Activated CD4-positive, alpha-beta T cell treated with anti-CD3 and anti-CD28 coated beads for 48 hours (primary cell): ENCODE results near the gene CARNS1.
A peak's percentile ranks its signal among the peaks of the same experiment; 100 is the strongest.
"Not testable (repeated sequence)": the region's sequence is repeated elsewhere in the genome, so short reads cannot be mapped to it uniquely, and the experiment has no call there.

Experiments used
- DNase-seq: peaks from one replicate; pipeline ENCODE4 v3.0.0-alpha.2; 2020

The CARNS1 gene

DNA sequence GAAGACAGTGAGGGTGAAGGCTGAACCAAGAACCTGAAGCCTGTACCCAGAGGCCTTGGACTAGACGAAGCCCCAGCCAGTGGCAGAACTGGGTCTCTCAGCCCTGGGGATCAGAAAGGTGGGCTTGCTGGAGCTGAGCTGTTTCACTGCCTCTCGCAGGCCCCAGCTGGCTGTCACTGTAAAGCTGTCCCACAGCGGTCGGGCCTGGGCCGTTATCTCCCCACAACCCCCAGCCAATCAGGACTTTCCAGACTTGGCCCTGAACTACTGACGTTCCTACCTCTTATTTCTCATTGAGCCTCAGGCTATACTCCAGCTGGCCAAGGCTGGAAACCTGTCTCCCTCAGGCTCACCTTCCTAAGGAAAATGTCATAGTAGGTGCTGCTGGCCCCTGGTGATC is 17.9 kb upstream of the CARNS1 start:
- DNase-seq: no peak

DNA sequence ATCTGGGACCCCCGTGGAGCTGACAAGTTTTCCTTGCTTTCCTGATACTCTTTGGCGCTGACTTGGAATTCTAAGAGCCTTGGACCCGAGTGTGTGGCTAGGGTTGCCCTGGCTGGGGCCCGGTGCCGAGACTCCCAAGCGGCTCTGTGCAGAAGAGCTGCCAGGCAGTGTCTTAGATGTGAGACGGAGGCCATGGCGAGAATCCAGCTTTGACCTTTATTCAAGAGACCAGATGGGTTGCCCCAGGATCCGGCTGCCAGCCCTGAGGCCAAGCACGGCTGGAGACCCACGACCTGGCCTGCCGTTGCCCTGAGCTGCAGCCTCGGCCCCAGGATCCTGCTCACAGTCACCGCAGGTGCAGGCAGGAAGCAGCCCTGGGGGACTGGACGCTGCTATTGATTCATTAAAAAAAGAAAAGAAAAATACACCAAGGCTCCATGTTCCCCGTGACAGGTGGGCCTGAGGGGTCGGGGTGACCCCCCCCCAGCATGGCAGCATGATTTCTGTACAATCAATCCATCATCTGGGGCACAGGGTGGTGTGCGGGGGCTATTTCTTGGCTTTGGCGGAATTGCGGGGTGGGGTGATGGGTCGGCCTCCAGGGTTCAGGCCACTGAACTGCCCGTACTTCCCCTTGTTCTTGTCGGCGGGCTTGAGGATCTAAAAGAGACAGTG is 17.4 kb upstream of the CARNS1 start:
- DNase-seq: no peak

DNA sequence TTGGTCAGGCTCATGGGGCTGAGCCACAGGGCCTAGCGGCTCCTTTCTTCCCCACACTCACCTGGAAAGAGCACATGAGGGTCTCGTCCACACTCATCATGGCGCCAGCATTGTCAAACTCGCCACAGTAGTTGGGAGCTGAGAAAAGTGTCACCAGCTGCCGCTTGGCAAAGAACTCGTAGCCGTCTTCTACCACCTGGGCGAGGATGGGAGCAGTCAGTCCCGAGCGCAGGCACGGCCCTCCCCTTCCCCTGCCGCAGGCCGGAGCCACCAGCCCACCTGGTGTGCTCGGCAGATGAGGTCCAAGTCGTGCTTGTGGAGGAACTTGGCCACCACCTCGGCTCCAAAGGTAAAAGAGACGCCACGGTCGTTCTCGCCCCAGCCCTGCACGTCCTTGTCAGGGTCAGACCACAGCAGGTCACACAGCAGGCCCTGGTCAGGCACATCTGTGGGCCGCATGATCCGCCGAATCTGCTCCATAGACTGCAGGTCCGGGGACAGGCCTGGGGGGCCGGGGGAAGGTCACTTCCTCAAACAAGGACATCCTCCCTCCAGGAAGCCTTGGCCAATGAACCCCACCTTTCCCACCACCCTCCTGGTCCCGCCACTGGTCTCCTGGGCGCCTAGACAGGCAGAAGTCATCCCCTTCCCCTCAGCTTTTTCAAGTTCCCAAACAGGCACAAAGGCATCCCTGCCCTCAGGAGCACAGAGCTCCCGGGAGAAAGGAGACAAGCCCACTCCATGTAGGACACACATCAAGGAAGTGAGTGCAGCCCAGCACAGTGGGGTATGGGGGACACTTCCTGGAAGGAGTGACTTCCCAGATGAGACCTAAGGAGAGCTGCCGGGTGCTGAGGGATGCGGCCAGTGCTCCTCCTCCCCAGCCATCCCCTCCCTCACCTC is 16.6 kb upstream of the CARNS1 start:
- DNase-seq: no peak

DNA sequence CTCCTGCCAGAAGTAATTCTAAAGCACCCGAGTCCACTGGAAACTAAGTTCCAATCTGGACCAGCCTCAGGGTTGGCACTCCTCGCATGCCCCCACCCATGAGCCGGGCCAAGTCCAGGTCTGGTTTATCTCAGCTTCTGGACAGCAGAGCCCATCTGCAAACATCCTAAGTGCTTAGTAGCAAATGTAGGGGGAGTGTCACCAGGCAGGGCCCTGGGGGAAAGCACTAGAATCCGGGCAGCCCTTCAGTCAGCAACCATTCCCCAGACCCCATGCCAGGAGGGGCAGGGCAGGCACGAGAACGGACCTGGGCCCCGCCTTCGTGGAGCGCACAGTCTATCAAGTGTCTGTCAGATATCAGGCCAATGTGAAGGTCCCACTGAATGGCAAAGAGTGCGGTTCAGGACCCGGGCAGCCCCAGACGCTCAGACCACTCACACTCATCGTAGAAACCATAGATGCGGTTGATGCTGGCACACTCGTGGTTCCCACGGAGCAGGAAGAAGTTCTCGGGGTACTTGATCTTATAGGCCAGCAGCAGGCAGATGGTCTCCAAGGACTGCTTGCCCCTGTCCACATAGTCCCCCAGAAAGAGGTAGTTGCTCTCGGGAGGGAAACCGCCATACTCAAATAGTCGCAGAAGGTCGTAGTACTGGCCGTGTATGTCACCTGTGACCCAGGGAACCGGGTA is 15.1 kb upstream of the CARNS1 start:
- DNase-seq: no peak

DNA sequence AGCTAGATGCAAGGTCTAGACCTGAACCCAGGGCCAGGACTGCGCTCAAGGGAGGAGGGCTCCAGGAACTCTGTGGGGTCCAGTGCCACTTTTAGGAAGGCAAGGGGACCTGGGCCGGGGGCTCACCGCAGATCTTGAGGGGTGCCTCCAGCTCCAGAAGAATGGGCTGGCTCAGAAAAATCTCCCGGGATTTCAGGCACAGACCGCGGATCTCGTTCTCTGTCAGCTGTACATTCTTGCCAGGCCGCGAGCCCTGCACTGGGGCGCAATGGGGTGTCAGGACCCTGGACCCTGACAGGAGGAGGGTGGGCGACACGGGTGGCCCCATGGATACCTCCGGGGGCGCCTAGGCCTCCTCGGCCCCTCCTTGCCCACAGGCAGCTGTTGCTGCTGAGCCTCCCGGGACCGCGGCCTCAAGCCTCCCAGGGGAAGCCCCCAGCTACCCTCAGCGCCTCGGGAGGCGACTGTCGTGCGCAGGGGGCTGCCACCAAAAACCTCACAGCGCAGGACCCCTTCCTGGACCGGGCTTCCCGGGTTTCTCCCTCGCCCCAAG is 14.5 kb upstream of the CARNS1 start:
- no peak for DNase-seq

DNA sequence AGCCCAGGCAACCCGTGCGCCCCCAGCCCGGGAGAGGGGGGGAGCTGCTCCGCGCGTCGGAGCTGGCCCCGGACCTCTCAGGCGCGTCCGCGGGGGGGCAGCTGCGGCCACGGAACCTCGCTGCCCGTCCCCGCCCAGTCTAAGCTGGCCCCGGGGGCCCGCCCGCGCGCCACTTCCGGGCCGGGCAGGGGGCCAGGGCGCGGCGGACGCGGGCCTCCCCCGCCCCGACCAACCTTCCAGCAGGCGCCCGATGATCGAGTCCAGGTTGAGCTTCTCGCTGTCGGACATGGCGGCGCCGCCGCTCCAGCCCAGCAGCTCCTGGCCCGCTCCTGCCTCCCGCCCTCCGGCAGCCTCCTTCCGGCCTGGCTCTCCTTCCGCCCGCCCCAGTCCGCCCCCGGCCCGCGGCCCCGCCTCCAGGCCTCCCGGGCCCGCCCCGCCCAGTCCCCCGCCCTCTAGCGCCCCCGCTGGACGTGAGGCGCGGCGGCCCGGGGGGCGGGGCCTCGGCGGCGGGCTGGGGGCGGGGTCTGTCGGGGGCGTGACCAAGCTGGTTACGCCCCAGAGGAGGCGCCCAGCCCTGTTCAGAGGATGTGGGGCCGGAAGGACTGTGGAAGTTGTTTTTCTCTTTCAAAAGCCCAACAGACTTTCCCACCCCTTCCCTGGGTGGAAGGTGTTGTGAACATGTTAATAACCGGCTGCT is 13.8 kb upstream of the CARNS1 start, which contains the start of gene PPP1CA:
Gene PPP1CA, minus strand, starts transcription at position 364 of the 697 bp plus-strand sequence. Its CDS starts 76 bp downstream, at position 288.
- DNase-seq: peak; percentile 92

DNA sequence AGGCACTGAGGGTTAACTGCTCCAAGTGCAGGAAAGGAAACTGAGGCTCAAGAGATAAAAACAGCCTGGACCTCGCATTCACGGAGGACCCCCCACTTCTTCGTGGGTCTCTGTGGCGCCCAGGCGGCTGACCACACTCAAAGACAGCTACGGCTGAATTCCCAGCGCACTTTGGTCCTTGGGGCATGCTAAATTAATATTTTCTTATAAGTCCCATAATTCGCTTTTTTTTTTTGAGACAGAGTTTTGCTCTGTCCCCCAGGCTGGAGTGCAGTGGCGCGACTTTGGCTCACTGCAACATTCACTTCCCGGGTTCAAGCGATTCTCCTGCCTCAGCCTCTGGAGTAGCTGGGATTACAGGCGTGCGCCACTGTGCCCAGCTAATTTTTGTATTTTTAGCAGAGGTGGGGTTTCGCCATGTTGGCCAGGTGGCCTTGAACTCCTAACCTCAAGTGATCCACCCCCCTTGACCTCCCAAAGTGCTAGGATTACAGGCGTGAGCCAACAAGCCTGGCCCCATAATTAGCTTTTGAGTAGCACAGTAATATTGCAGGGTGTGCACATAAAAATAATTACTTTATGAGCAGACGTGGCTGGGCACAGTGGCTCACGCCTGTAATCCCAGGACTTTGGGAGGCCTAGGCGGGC is 13.2 kb upstream of the CARNS1 start:
- DNase-seq: not testable (repeated sequence)

DNA sequence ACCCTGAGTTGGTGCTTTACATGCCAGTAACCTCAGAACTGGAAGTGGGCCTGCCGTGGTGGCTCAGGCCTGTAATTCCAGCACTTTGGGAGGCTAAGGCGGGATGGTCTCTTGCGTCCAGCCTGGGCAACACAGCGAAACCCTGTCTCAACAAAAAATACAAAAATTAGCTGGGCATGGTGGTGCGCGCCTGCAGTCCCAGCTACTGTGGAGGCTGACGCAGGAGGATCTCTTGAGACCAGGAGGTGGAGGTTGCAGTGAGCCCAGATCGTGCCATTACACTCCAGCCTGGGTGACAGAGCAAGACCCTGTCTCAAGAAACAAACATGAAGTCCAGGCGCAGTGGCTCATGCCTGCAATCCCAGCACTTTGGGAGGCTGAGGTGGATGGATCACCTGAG is 12.4 kb upstream of the CARNS1 start:
- not testable (repeated sequence) for DNase-seq

DNA sequence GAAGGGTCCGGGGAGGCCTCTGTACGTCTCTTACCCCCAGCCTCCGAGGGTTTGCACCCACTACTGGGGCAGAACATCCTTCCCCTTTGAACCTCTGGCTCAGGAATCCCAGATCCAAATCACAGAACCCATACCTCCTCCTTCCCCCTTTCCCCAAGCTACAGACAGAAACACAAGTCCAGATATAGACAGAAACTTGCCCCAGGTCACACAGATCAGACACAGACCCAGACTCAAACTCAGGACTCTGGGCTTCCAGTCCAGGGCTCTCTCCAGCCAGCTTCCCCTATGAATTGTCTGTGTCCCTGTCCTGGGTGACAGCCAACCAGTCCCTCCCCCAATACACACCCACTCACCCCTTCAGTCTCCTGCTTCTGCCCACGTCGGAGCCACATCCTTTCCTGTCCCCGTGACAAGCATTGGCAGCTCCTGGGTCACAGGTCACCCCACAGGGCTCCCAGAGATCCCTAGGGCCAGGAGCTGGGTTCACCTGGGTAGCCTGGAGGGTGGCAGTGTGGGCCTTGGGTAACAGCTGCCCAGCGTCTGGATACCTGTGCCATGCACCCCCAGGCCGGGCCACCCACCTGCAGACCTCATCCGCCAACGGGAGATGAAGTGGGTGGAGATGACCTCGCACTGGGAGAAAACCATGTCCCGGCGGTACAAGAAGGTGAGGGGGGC is 10.8 kb upstream of the CARNS1 start:
- peak; percentile 66 for DNase-seq

DNA sequence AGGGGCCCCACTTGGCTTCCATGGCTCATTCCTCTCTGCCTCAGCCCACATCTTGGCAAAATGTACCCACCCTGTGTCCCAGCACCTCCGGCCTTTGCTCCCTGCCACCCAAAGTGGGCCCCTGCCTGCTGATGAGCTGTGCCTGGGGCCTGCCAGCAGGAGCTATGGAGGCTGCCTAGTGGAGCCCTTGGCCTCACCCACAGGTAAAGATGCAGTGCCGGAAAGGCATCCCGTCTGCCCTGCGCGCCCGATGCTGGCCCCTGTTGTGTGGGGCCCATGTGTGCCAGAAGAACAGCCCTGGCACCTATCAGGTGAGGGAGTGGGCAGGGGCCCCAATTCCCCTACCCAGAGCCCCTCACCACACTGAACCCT is 10.3 kb upstream of the CARNS1 start:
- no peak for DNase-seq

DNA sequence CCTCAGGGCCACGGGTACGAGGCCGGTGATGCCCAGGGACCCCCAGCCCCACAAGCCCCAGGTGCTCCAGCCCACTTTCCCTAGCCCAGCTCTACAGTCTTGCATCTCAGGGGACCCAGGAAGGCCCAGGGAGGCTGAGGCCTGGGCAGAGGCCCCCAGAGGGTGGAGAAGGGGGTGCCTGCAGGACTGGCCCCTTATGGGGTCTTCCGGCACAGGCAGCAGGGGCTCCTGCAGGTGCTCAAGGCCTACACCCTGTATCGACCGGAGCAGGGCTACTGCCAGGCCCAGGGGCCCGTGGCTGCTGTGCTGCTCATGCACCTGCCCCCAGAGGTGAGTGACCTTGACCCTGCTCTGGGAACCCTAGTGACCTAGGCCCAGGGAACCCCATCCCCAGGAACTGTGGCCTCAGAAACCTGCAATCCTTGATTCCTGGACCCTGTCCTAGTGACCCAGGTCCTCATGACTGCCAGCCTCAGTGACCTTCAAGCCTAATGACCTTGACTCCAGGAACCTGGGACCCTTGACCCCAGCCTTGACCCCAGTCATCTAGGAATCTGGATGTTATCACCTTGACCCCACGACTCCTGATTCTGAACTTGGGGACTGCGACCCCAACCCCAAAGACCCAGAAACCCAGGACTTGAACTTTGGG is 9.7 kb upstream of the CARNS1 start:
- DNase-seq: no peak

DNA sequence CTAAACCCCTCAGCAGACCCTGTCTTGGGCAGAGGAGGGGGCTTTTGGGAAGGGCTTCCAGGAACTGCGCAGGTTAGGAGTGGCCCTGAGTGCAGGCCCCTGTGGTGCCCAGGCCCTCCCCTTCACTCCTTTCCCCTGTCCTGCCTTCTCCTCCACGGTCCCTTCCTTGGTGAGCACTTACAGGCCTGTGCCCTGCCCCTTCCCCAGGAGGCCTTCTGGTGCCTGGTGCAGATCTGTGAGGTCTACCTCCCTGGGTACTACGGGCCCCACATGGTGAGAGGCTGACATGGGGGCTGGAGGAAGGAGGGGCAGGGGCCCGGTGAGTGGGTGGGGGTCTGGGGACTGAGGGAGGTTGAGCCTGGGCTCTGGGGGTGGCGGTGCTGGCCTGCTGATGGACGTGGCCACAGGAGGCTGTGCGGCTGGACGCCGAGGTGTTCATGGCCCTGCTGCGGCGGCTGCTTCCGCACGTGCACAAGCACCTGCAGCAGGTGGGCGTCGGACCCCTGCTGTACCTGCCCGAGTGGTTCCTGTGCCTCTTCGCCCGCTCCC is 9.0 kb upstream of the CARNS1 start:
- no peak for DNase-seq

DNA sequence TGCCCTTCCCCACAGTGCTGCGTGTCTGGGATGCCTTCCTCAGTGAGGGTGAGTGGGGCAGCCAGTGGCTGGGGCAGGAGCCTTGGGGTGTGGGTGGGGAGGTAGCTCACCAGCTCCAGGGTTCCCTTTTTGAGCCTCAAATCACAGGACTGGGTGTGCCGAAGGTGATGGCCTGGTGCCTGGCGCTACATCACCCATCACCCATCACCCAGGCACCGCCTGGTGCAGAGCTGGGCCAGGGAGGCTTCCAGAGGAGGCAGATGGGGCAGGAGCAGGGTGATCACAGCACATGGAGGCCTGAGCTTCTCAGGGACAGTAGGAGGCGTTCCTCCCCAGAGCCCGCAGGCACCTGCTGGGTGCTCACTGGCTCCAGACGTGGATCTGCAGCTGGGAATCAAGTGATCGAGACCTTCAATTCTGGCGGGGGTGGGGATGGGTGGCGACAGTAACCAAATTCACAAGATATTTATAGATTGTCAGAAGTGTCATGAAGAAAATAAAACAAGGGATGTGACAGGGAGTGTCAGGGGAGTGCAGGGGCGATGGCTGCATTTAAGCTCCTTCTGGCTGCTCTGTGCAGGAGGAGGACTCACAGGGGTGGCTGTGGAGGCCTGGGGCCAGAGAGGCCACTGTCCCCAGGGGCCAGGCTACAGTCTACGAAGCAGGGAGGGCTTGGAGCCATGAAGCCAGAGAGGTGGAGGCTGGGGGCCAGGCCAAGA is 8.3 kb upstream of the CARNS1 start:
- no peak for DNase-seq

DNA sequence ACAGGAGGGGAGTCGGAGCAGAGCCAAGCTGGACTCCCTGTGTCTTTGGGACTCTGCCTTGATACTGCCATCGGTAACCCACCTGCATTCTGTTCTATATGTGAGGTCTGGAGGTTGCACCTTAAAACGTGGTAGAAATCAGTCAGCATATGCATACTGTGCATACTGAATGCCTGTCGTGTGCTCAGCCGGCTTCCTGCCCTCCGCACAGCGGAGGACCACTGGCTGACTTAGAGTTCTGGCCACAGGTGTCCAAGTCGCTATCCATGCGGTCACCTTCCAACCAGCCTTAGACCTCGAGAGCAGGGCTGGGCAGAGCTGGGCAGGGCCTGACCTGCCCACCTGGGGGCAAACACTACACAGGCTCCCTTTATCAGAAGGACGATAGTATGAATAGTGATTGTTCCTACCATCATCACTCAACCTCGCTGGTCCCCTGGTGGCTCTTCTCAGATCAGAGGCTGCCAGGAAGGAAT is 7.8 kb upstream of the CARNS1 start:
- DNase-seq: no peak

DNA sequence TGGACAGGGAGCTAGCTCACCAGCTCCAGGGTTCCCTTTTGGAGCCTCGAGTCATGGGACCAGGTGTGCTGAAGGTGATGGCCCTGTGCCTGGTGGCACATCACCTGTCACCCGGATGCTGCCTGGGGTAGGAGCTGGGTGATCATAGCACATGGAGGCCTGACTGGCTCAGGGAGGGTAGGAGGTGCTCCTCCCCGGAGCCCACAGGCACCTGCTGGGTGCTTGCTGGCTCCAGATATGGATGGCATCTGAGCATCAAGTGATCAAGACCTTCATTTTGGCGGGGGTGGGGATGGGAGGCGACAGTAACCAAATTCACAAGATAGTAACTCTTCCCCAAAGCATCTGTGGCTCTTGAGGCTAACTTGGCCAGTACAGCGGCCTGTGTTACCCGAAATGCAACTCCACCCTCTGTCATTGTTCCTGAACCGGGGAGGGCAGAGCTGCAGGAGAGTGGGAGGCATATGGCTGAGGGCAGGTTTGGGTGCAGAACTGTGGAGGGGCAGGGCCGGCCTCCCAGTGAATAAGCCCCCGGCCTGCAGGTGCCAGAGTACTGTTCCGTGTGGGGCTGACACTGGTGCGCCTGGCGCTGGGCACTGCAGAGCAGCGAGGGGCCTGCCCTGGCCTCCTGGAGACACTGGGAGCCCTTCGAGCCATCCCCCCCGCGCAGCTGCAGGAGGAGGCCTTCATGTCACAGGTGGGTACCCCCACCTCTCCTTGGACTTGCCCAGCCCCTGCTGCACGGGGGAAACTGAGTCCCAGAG is 6.9 kb upstream of the CARNS1 start:
- DNase-seq: no peak

DNA sequence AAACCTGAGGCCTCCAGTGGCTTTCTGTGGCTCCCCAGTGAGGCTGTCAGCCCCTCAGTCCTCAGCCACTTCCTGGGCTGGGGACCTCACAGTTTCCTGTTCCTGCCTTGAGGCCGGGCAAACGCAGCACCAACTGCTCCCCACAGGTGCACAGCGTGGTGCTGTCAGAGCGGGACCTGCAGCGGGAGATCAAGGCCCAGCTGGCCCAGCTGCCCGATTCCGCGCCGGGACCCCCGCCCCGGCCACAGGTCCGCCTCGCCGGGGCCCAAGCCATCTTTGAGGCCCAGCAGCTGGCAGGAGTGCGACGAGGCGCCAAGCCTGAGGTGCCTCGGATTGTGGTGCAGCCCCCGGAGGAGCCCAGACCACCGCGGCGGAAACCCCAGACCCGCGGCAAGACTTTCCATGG is 6.2 kb upstream of the CARNS1 start:
- peak; percentile 75 for DNase-seq

DNA sequence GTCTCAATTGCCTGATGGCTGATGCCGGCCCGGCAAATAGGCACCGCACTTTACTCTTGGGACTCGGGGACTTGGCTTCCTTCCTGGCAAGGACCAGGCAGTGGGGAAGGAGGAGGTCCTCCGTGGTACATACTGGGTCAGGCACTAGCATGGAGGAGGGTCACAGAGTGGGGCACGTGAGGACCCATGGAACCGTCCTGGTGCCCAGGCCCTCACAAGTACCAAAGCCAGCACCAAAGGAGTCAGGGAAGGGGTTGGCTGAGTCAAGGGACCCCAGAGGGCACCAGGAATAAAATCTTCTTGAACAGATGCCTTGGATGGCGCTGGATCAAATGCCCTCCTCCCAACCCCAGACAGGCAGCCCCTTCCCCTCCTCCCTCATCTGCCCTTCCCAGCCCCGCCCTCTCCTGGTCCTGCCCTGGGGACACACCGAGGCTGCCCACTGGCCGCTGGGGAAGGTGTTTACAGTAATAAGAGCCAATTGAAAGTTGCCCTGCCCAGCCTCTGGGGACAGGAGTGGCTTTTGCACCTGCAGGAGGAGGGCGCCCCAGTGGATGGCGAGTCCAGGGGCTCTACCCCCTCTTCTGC is 5.6 kb upstream of the CARNS1 start:
- no peak for DNase-seq

DNA sequence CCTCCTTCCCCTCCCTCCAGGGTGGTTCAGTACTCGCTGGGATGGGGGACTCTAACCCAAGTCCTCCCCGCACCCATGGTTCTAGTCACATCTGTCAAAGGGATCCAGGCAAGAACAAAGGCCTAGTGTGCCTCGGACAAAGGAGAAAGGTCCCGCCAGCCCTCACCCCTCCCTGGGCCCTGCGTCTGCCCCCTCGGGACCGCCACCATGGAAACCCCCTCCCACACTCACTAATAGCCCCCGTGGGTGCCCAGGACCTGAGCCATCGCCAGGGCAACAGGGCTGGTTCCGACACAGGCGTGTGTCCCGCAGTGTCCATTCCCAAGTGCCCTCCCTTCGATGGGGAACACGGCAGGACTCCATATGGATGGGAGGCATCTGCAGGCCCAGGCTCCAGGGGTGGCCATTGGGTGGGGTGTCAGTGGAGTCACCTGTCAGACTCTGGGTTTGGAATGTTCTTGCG is 5.1 kb upstream of the CARNS1 start:
- DNase-seq: no peak
